Uterus (tissue), 2 donors: ENCODE results near the gene MRPS34.

Experiments used
- POLR2A ChIP-seq, 2 donors: fragments of 450-650 bp; IDR thresholded peaks; one replicate each; pipeline ENCODE4 v1.6.1; 2016; ENCODE audit warnings: antibody characterized with exemption in 2 of 2, mild to moderate bottlenecking in 1 of 2, moderate library complexity in 1 of 2
- TF ChIP-seq, protein P1 (sequence below), 4 experiments: fragments of 200-600 bp in 2 of 4; fragments of 450-650 bp in 2 of 4; sonication (generic) in 2 of 4; IDR thresholded peaks; one replicate each; pipeline ENCODE4 v1.5.1; 2016 to 2019; ENCODE audit warnings: antibody characterized with exemption in 4 of 4, mild to moderate bottlenecking in 2 of 4, moderate library complexity in 1 of 4

DNA sequence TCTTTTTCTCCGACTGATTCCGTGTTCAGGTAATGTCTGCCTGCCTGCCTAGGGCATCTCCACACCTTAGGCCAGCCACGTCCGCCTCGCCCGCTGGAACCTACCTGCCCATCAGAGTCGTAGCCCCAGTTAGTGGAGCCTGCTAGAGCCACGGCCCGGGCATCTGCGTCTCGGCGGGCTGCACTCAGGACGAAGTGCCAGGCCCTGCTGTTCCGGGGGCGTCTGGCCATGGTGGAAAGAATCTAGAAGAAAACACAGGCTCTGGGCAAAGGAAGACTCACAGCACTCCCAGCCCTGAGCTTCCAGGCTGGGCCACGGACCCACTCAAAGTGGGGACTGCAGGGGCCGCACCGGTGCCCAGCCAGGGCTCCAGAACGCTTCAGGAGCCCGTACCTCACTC is 8.3 kb upstream of the MRPS34 start:
- TF ChIP-seq, protein P1, sequence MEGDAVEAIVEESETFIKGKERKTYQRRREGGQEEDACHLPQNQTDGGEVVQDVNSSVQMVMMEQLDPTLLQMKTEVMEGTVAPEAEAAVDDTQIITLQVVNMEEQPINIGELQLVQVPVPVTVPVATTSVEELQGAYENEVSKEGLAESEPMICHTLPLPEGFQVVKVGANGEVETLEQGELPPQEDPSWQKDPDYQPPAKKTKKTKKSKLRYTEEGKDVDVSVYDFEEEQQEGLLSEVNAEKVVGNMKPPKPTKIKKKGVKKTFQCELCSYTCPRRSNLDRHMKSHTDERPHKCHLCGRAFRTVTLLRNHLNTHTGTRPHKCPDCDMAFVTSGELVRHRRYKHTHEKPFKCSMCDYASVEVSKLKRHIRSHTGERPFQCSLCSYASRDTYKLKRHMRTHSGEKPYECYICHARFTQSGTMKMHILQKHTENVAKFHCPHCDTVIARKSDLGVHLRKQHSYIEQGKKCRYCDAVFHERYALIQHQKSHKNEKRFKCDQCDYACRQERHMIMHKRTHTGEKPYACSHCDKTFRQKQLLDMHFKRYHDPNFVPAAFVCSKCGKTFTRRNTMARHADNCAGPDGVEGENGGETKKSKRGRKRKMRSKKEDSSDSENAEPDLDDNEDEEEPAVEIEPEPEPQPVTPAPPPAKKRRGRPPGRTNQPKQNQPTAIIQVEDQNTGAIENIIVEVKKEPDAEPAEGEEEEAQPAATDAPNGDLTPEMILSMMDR (IDR thresholded peaks at IDR 0.05) = no peak
- TF ChIP-seq POLR2A (IDR thresholded peaks at IDR 0.05) = no peak
